ENCODE results near the gene TNK2. TPM values are rescaled to one million over a fixed set of nuclear protein-coding genes. Genes with fewer than 3 reads are reported as not detected.
"Not testable (repeated sequence)": the region's sequence is repeated elsewhere in the genome, so short reads cannot be mapped to it uniquely, and the experiment has no call there.

Gene TNK2
- polyA plus RNA-seq, 1 donor (not counting 4 experiments of a cell fraction or from before 2014, with no cell fraction given), result 15.8 TPM

GRCh38 chr3:195825857-195826804 is 82.2 kb downstream of the TNK2 start:
- dilution Hi-C loops (cut with MboI; ENCODE audit: extremely low pct_ligation_motif_present, low sequenced_read_pairs), result no loop called here
- H3K27ac ChIP-seq (ENCODE audit: control insufficient read depth, insufficient read depth, low read length), result no peak overlapping the region
- H3K9ac ChIP-seq (ENCODE audit: control insufficient read depth, extremely low read depth, insufficient read depth, low read length), result no peak overlapping the region
- H3K9me1 ChIP-seq (ENCODE audit: control insufficient read depth, extremely low read depth, insufficient read depth, low read length), result no peaks in the 10 kb centered on the region
- H3K27me3 ChIP-seq (ENCODE audit: control insufficient read depth, extremely low read depth, insufficient read depth, low read length), result peaks cover 26% of the 10 kb centered on the region
- TF ChIP-seq CTCF (optimal IDR thresholded peaks at IDR 0.05 in 1 of 3, IDR thresholded peaks at IDR 0.05 in 1 of 3, conservative IDR thresholded peaks at IDR 0.05 in 1 of 3; ENCODE audit: extremely low read depth in 1 of 3, insufficient read depth in 2 of 3, low read length in 3 of 3) (no peak), EZH2 (IDR thresholded peaks at IDR 0.05; ENCODE audit: low read length) (no peak)
- no peaks in the 10 kb centered on the region for H4K20me1 ChIP-seq (ENCODE audit: control insufficient read depth, extremely low read depth, insufficient read depth, low read length)
- H3K4me1 ChIP-seq (ENCODE audit: control insufficient read depth, extremely low read depth, insufficient read depth, low read length), result peaks cover 10% of the 10 kb centered on the region
- no peak overlapping the region for H3K4me2 ChIP-seq (ENCODE audit: control insufficient read depth, extremely low read depth, insufficient read depth, low read depth, low read length)
- H2AFZ ChIP-seq (ENCODE audit: control insufficient read depth, low read length), result no peak overlapping the region
- no peak overlapping the region for H3K4me3 ChIP-seq (ENCODE audit: control insufficient read depth in 2 of 3, extremely low read depth in 1 of 3, insufficient read depth in 2 of 3, low read depth in 1 of 3, low read length in 3 of 3)
- DNase-seq (ENCODE audit: low read depth, low spot score) (no peak), FAIRE-seq (no peak)
- no peaks in the 10 kb centered on the region for H3K79me2 ChIP-seq (ENCODE audit: control insufficient read depth, insufficient read depth, low read length)
- no peaks in the 10 kb centered on the region for H3K9me3 ChIP-seq (ENCODE audit: control insufficient read depth, low read depth, low read length)
- H3K36me3 ChIP-seq (ENCODE audit: control insufficient read depth in 2 of 2, extremely low read depth in 1 of 2, insufficient read depth in 2 of 2, low read length in 2 of 2), result no peaks in the 10 kb centered on the region

GRCh38 chr3:195825191-195825588 is 83.2 kb downstream of the TNK2 start:
- Histone ChIP-seq H3K9me3 (ENCODE audit: control insufficient read depth, low read depth, low read length) (no peaks in the 10 kb centered on the region), H2AFZ (ENCODE audit: control insufficient read depth, low read length) (no peak overlapping the region), H4K20me1 (ENCODE audit: control insufficient read depth, extremely low read depth, insufficient read depth, low read length) (no peaks in the 10 kb centered on the region), H3K27me3 (ENCODE audit: control insufficient read depth, extremely low read depth, insufficient read depth, low read length) (peaks cover 29% of the 10 kb centered on the region), H3K9ac (ENCODE audit: control insufficient read depth, extremely low read depth, insufficient read depth, low read length) (no peak overlapping the region), H3K79me2 (ENCODE audit: control insufficient read depth, insufficient read depth, low read length) (no peaks in the 10 kb centered on the region), H3K4me1 (ENCODE audit: control insufficient read depth, extremely low read depth, insufficient read depth, low read length) (peaks cover 10% of the 10 kb centered on the region), H3K4me2 (ENCODE audit: control insufficient read depth, extremely low read depth, insufficient read depth, low read depth, low read length) (no peak overlapping the region), H3K27ac (ENCODE audit: control insufficient read depth, insufficient read depth, low read length) (no peak overlapping the region), H3K4me3 (ENCODE audit: control insufficient read depth in 2 of 3, extremely low read depth in 1 of 3, insufficient read depth in 2 of 3, low read depth in 1 of 3, low read length in 3 of 3) (no peak overlapping the region), H3K9me1 (ENCODE audit: control insufficient read depth, extremely low read depth, insufficient read depth, low read length) (no peaks in the 10 kb centered on the region), H3K36me3 (ENCODE audit: control insufficient read depth in 2 of 2, extremely low read depth in 1 of 2, insufficient read depth in 2 of 2, low read length in 2 of 2) (no peaks in the 10 kb centered on the region)
- dilution Hi-C loops (cut with MboI; ENCODE audit: extremely low pct_ligation_motif_present, low sequenced_read_pairs), result no loop called here
- no peak for FAIRE-seq
- TF ChIP-seq CTCF (optimal IDR thresholded peaks at IDR 0.05 in 1 of 3, IDR thresholded peaks at IDR 0.05 in 1 of 3, conservative IDR thresholded peaks at IDR 0.05 in 1 of 3; ENCODE audit: extremely low read depth in 1 of 3, insufficient read depth in 2 of 3, low read length in 3 of 3), result no peak
- TF ChIP-seq EZH2 (IDR thresholded peaks at IDR 0.05; ENCODE audit: low read length), result no peak
- DNase-seq (ENCODE audit: low read depth, low spot score), result no peak

- H3K9me3 ChIP-seq (ENCODE audit: control insufficient read depth, low read depth, low read length); H3K79me2 ChIP-seq (ENCODE audit: control insufficient read depth, insufficient read depth, low read length); H3K4me2 ChIP-seq (ENCODE audit: control insufficient read depth, extremely low read depth, insufficient read depth, low read depth, low read length); H2AFZ ChIP-seq (ENCODE audit: control insufficient read depth, low read length); H4K20me1 ChIP-seq (ENCODE audit: control insufficient read depth, extremely low read depth, insufficient read depth, low read length); dilution Hi-C loops (cut with MboI; ENCODE audit: extremely low pct_ligation_motif_present, low sequenced_read_pairs); DNase-seq (ENCODE audit: low read depth, low spot score); FAIRE-seq; H3K4me3 ChIP-seq (ENCODE audit: control insufficient read depth in 2 of 3, extremely low read depth in 1 of 3, insufficient read depth in 2 of 3, low read depth in 1 of 3, low read length in 3 of 3); H3K9ac ChIP-seq (ENCODE audit: control insufficient read depth, extremely low read depth, insufficient read depth, low read length); H3K36me3 ChIP-seq (ENCODE audit: control insufficient read depth in 2 of 2, extremely low read depth in 1 of 2, insufficient read depth in 2 of 2, low read length in 2 of 2); H3K9me1 ChIP-seq (ENCODE audit: control insufficient read depth, extremely low read depth, insufficient read depth, low read length); H3K27ac ChIP-seq (ENCODE audit: control insufficient read depth, insufficient read depth, low read length); H3K4me1 ChIP-seq (ENCODE audit: control insufficient read depth, extremely low read depth, insufficient read depth, low read length): not testable (repeated sequence)
- peaks cover 29% of the 10 kb centered on the region for H3K27me3 ChIP-seq (ENCODE audit: control insufficient read depth, extremely low read depth, insufficient read depth, low read length)
These were observed 83.7 kb downstream of the TNK2 start for GRCh38 chr3:195824425-195825190.

Data from keratinocyte (primary cell).